OCI-LY3 (cell line): Measurements from ENCODE around the gene SEPHS1.

Experiments
- H2AFZ ChIP-seq: fragments of 200-600, 300-600 bp; shearing (Covaris generic); 2 replicates; pipeline ENCODE4 v1.6.0; 2014; ENCODE audit warnings: antibody characterized with exemption, low read depth, low read length
- H3K27ac ChIP-seq: fragments of 200-600, 300-600 bp; sonication (generic); 2 replicates; pipeline ENCODE4 v1.5.1; 2014; ENCODE audit warnings: mild to moderate bottlenecking, low read length, moderate library complexity, mixed read lengths
- H3K27me3 ChIP-seq: fragments of 200-600, 300-600 bp; sonication (generic); 2 replicates; pipeline ENCODE4 v1.6.1; 2014; ENCODE audit warnings: low read depth, low read length, mixed read lengths
- H3K36me3 ChIP-seq: fragments of 200-600, 300-600 bp; sonication (generic); replicated peaks from 2 replicates; pipeline ENCODE3; 2014; ENCODE audit warnings: low read depth, low read length, mixed read lengths
- H3K4me1 ChIP-seq: fragments of 300-600, 200-600 bp; sonication (generic); 2 replicates; pipeline ENCODE4 v1.6.1; 2014; ENCODE audit warnings: low read length, mixed read lengths
- H3K4me2 ChIP-seq: fragments of 200-600, 300-600 bp; sonication (generic); 2 replicates; pipeline ENCODE4 v1.6.1; 2014; ENCODE audit warnings: low read length, mixed read lengths
- H3K4me3 ChIP-seq: fragments of 300-600, 200-600 bp; sonication (generic); 2 replicates; pipeline ENCODE4 v1.5.1; 2014; ENCODE audit warnings: antibody characterized with exemption, mild to moderate bottlenecking, low read length, moderate library complexity
- H3K79me2 ChIP-seq: fragments of 300-600, 200-600 bp; shearing (Covaris generic); 2 replicates; pipeline ENCODE4 v1.6.1; 2014; ENCODE audit warnings: mild to moderate bottlenecking, low read length, mixed read lengths
- H3K9ac ChIP-seq: fragments of 300-600, 200-600 bp; shearing (Covaris generic); 2 replicates; pipeline ENCODE4 v1.6.0; 2014; ENCODE audit warnings: mild to moderate bottlenecking, low read length, moderate library complexity
- H3K9me3 ChIP-seq: fragments of 200-600, 300-600 bp; shearing (Covaris generic); 2 replicates; pipeline ENCODE4 v1.6.1; 2014; ENCODE audit warnings: low read length, mixed read lengths; ENCODE audit not compliant: insufficient read depth
- H4K20me1 ChIP-seq: fragments of 200-600, 300-600 bp; sonication (generic); 2 replicates; pipeline ENCODE4 v1.6.1; 2016; ENCODE audit warnings: low read length, mixed read lengths; ENCODE audit not compliant: insufficient read depth
- CTCF ChIP-seq: fragments of 200-600, 300-600 bp; sonication (generic); IDR thresholded peaks from 2 replicates; pipeline ENCODE4 v1.5.1; 2014; ENCODE audit warnings: antibody characterized with exemption, low read length, low read depth
- EZH2phosphoT487 ChIP-seq: fragments of 200-600 bp; shearing (Covaris generic); IDR thresholded peaks from 2 replicates; pipeline ENCODE4 v1.6.1; 2018; ENCODE audit warnings: antibody characterized with exemption, mixed run types, low read depth

The SEPHS1 gene

DNA sequence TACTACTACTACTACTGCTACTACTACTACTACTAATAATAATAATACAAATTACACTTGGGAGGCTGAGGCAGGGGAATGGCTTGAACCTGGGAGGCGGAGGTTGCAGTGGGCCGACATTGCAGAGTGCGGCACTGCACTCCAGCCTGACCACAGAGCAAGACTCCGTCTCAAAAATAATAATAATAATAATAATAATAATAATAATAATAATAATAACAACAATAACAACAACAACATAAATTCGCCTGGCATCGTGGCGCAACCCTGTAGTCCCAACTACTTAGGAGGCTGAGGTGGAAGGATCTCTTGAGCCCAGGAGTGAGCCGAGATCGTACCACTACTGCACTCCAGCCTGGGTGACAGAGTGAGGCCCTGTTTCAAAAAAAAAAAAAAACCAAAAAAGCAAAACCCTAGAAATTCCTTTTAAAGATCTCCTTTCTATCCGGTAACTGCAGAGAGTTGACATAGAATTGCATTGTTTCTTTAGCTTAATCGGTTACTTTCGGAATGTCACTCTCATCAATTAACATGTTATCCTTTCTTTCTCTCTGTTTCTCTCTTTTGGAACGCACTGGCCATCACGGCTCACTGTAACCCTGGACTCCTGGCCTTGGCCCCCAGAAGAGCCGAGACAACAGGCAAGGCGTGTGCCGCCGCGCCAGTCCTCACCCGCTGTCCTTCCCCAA, 49.2 kb downstream of the SEPHS1 start:
- H3K4me3 ChIP-seq = peak overlapping the region; percentile 96
- H4K20me1 ChIP-seq = no peaks in the 10 kb centered on the region
- TF ChIP-seq CTCF = no peak
- no peak for TF ChIP-seq EZH2phosphoT487
- peak overlapping the region; percentile 97 for H3K4me2 ChIP-seq
- H3K36me3 ChIP-seq = no peaks in the 10 kb centered on the region
- H3K27me3 ChIP-seq = no peaks in the 10 kb centered on the region
- peaks cover 6% of the 10 kb centered on the region for H3K4me1 ChIP-seq
- H2AFZ ChIP-seq = peak overlapping the region; percentile 77
- H3K27ac ChIP-seq = peak overlapping the region; percentile 62
- no peaks in the 10 kb centered on the region for H3K9me3 ChIP-seq
- no peaks in the 10 kb centered on the region for H3K79me2 ChIP-seq
- H3K9ac ChIP-seq = peak overlapping the region; percentile 79

DNA sequence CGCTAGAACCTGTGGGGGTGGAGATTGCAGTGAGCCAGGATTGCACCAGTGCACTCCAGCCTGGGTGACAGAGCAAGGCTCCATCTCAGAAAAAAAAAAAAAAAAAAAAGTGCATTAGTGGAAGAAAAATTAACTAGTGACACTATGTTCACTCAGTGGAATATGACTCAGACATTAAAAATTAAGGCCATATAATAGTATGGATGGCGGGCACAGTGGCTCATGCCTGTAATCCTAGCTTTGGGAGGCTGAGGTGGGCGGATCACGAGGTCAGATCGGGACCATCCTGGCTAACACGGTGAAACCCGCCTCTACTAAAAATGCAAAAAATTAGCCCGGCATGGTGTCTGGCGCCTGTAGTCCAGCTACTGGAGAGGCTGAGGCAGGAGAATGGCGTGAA, 51.6 kb downstream of the SEPHS1 start:
- Histone ChIP-seq H3K9me3 (no peaks in the 10 kb centered on the region), H2AFZ (no peak overlapping the region), H3K9ac (no peak overlapping the region), H3K4me1 (peaks cover 2% of the 10 kb centered on the region), H3K27ac (no peak overlapping the region), H3K79me2 (no peaks in the 10 kb centered on the region), H3K4me2 (no peak overlapping the region), H4K20me1 (no peaks in the 10 kb centered on the region), H3K36me3 (no peaks in the 10 kb centered on the region), H3K27me3 (no peaks in the 10 kb centered on the region), H3K4me3 (no peak overlapping the region)
- TF ChIP-seq CTCF (no peak), EZH2phosphoT487 (no peak)

DNA sequence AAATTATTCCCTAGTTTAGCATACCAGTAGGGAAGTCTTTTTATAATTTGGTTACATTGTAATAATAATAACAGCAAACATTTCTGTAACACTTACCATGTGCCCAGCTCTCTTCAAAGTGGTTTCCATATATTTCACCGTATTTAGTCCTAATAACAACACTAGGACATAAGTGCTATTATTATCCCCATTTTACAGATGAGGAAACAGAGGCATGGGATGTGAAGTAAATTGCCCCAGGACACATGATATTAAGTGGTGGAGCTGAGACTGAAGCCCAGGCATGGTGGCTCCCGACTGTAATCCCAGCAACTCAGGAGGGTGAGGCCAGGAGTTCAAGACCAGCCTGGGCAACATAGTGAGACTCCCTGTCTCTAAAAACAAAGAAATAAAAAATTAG, 53.3 kb downstream of the SEPHS1 start:
- H3K27me3 ChIP-seq = no peaks in the 10 kb centered on the region
- TF ChIP-seq EZH2phosphoT487 = no peak
- no peak for TF ChIP-seq CTCF

DNA sequence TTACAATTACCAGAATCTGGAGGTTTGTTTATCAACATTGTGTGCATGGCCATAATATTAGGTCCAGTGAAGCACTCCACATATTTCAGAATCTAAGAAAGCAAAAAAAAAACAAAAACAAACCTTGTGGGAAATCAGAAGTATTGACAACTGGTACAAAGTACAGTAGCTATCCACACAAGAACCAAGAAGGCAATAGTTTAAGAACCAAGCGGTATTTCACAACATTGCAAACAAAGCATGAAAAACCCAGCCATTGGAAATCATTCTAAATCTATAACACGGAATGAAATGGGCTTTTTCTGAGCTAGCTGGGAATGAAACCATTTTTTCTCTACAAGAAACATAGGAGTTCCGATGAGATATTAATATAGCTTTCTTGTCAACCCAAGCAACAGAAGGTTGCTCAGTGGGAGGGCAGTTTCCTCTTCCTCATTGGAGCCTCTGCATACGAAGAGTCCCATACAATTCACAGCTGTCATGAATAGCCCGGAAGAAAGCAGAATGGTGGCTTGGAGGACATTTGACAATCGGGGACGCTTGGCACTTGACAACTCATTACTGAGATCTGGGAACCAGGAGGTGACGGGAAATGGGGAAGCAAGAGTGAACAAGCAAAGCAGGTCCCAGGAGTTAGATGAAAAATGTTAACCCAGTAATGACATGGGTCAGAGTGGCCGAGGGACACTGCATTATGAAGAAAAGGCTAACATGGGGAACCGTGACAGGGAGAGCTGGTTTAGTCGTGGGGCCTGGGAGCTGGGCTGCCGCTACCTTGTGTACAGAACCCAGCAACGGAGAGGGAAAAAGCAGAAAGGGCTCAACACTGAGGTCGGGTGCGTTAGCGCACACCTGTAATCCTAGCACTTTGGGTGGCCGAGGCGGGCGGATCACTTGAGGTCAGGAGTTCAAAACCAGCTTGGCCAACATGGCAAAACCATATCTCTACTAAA, 56.0 kb downstream of the SEPHS1 start:
- no peak overlapping the region for H2AFZ ChIP-seq
- H3K36me3 ChIP-seq = peaks cover 9% of the 10 kb centered on the region
- TF ChIP-seq EZH2phosphoT487 (no peak), CTCF (no peak)
- H3K4me2 ChIP-seq = no peak overlapping the region
- no peak overlapping the region for H3K4me3 ChIP-seq
- no peaks in the 10 kb centered on the region for H3K27me3 ChIP-seq
- H4K20me1 ChIP-seq = no peaks in the 10 kb centered on the region
- H3K9me3 ChIP-seq = no peaks in the 10 kb centered on the region
- H3K27ac ChIP-seq = no peak overlapping the region
- H3K79me2 ChIP-seq = no peaks in the 10 kb centered on the region
- no peak overlapping the region for H3K9ac ChIP-seq
- H3K4me1 ChIP-seq = peaks cover 12% of the 10 kb centered on the region

More for the DNA sequence above, 53.3 kb downstream of the SEPHS1 start:
- no peak overlapping the region for H3K9ac ChIP-seq
- no peaks in the 10 kb centered on the region for H3K36me3 ChIP-seq
- no peaks in the 10 kb centered on the region for H4K20me1 ChIP-seq
- H3K27ac ChIP-seq = no peak overlapping the region
- H3K4me2 ChIP-seq = no peak overlapping the region
- H3K9me3 ChIP-seq = no peaks in the 10 kb centered on the region
- H2AFZ ChIP-seq = no peak overlapping the region
- H3K4me1 ChIP-seq = no peaks in the 10 kb centered on the region
- no peaks in the 10 kb centered on the region for H3K79me2 ChIP-seq
- no peak overlapping the region for H3K4me3 ChIP-seq
